Testis (tissue), 2 donors: ENCODE results near the gene TBC1D25.

Experiments used
- POLR2A ChIP-seq: fragments of 450-650 bp; IDR thresholded peaks from one replicate; pipeline ENCODE4 v1.6.1; 2017; ENCODE audit warnings: antibody characterized with exemption, mild to moderate bottlenecking, moderate library complexity
- TF ChIP-seq, protein P1 (sequence below), 3 experiments: fragments of 450-650 bp in 2 of 3; fragments of 200-600 bp in 1 of 3; sonication (generic) in 1 of 3; IDR thresholded peaks; one replicate each; pipeline ENCODE4 v1.5.1; 2016 to 2019; ENCODE audit warnings: antibody characterized with exemption in 3 of 3, mild to moderate bottlenecking in 2 of 3, moderate library complexity in 1 of 3

DNA sequence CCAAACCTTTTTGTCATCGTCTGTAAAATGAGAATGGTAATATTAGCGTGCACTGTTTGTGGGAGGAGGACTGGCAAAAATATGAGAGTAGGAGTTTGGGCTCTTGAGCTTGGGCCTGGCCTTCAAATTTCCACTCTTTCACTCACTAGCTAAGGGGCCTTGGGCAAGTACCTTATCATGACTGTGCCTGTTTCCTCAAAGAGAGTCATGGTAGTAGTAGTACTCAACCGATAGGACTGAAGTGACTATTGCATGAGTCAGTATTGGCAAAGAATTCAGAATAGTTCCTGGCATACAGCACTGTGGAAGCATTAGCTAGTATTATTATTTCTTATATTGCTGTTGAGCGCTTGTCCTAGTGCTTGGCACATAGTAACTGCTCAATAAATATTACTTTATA lies 18.8 kb downstream of the TBC1D25 start:
- TF ChIP-seq, protein P1, sequence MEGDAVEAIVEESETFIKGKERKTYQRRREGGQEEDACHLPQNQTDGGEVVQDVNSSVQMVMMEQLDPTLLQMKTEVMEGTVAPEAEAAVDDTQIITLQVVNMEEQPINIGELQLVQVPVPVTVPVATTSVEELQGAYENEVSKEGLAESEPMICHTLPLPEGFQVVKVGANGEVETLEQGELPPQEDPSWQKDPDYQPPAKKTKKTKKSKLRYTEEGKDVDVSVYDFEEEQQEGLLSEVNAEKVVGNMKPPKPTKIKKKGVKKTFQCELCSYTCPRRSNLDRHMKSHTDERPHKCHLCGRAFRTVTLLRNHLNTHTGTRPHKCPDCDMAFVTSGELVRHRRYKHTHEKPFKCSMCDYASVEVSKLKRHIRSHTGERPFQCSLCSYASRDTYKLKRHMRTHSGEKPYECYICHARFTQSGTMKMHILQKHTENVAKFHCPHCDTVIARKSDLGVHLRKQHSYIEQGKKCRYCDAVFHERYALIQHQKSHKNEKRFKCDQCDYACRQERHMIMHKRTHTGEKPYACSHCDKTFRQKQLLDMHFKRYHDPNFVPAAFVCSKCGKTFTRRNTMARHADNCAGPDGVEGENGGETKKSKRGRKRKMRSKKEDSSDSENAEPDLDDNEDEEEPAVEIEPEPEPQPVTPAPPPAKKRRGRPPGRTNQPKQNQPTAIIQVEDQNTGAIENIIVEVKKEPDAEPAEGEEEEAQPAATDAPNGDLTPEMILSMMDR (IDR thresholded peaks at IDR 0.05) = no peak
- no peak for TF ChIP-seq POLR2A
